ENCODE results near the gene AIMP1.

AIMP1 gene

DNA sequence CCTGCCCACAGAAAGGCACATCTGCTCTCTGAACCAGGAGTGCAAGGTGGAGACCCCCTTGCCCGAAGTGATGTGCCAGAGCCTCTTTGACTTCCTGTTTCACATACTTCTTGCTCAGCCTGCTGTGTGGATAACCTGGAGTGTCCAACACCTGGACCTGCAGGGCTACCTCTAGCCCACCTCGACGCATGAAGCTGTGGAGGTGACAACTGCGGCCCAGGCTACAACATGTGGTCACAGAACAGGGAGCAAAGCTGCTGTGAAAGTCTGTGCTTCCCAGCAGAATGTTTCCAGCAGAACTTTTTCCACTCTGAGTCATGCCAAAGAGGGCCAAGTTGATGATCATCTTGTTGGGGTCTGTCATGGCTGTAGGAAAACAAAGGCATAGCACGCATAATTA lies 50.7 kb downstream of the AIMP1 start (continued):
- no peak for TF ChIP-seq PRDM2 (tag by site-specific recombination; IDR thresholded peaks at IDR 0.05; ENCODE audit: borderline replicate concordance)
- no peak for TF ChIP-seq ZBTB10 (tag by site-specific recombination; IDR thresholded peaks at IDR 0.05)
- TF ChIP-seq ZNF555 (tag by site-specific recombination; conservative IDR thresholded peaks at IDR 0.05) = no peak
- no peak for TF ChIP-seq KLF9 (tag by site-specific recombination; IDR thresholded peaks at IDR 0.05; ENCODE audit: low read depth)
- TF ChIP-seq ZNF521 (tag by site-specific recombination; IDR thresholded peaks at IDR 0.05) = no peak
- no peak for TF ChIP-seq BCL6B (tag by site-specific recombination; IDR thresholded peaks at IDR 0.05)
- no peak for TF ChIP-seq BCL11A (tag by site-specific recombination; IDR thresholded peaks at IDR 0.05; ENCODE audit: low read depth)

- TF ChIP-seq ZNF239 (tag by site-specific recombination; IDR thresholded peaks at IDR 0.05) = no peak
- TF ChIP-seq ZNF692 (tag by site-specific recombination; IDR thresholded peaks at IDR 0.05) = no peak
- no peak for TF ChIP-seq KLF10 (tag by site-specific recombination; IDR thresholded peaks at IDR 0.05)
- no peak for TF ChIP-seq KLF1 (tag by site-specific recombination; IDR thresholded peaks at IDR 0.05)
- no peak for TF ChIP-seq ZBTB49 (tag by site-specific recombination; IDR thresholded peaks at IDR 0.05; ENCODE audit: low read depth)
- TF ChIP-seq WT1 (tag by site-specific recombination; IDR thresholded peaks at IDR 0.05) = no peak
- TF ChIP-seq ZNF274 (IDR thresholded peaks at IDR 0.05; ENCODE audit: low read length) = no peak
- TF ChIP-seq ZNF274 (tag by site-specific recombination; IDR thresholded peaks at IDR 0.05; ENCODE audit: borderline replicate concordance) = no peak
- no peak for TF ChIP-seq ZNF645 (tag by site-specific recombination; IDR thresholded peaks at IDR 0.05)
- POLR2A ChIA-PET = no interaction called here
- Histone ChIP-seq H3K27ac (ENCODE audit: extremely low read depth, low read depth, low read length) (no peak within 1 kb of the TSS), H3K4me3 (ENCODE audit: low read depth, low read length) (no peak within 1 kb of the TSS), H3K4me1 (ENCODE audit: control insufficient read depth, insufficient read depth, low read length) (no peaks in the 10 kb centered on the region), H3K9me3 (ENCODE audit: control insufficient read depth, insufficient read depth, low read depth, low read length) (no peaks in the 10 kb centered on the region), H3K36me3 (ENCODE audit: control insufficient read depth in 2 of 2, insufficient read depth in 1 of 2, low read length in 2 of 2) (no peaks in the 10 kb centered on the region)
- CTCF ChIA-PET = interaction anchor here (0.7 to 1.8 kb wide), 7 partner anchors 9 to 444 kb away, joined by 3 to 14 read pairs (median 4); no protein-coding TSS in a partner anchor
Measured at GRCh38 chr4:106368678-106369077, 52.3 kb downstream of the AIMP1 start, which contains the start of gene GIMD1. Gene GIMD1 (minus strand): TSS chr4:106368778. CDS start chr4:106367435, 1,343 bp downstream.
